Astrocyte (in vitro differentiated cells and primary cell): ENCODE measurements around the gene ZNF582. TPM values are rescaled to one million over a fixed set of nuclear protein-coding genes. Genes with fewer than 3 reads are reported as not detected.

Experiments used
- DNase-seq: peaks from one replicate; pipeline ENCODE4 v3.0.0-alpha.2; 2010; ENCODE audit warnings: low read depth
- FAIRE-seq: peaks from 2 replicates; lab custom pipeline; 2011; peaks lifted over from hg19 to GRCh38; lab: Jason Lieb, UNC
- H2AFZ ChIP-seq: 2 replicates; pipeline ENCODE4 v1.6.0; 2012; ENCODE audit warnings: low read depth, low read length, inconsistent platforms
- H3K27ac ChIP-seq: 2 replicates; pipeline ENCODE4 v1.5.1; 2011; ENCODE audit warnings: low read depth, low read length, inconsistent platforms
- H3K27me3 ChIP-seq: 2 replicates; pipeline ENCODE4 v1.6.0; 2011; ENCODE audit warnings: low read length, inconsistent platforms; ENCODE audit not compliant: insufficient read depth
- H3K36me3 ChIP-seq: 2 replicates; pipeline ENCODE4 v1.5.1; 2011; ENCODE audit warnings: low read length, inconsistent platforms; ENCODE audit not compliant: insufficient read depth
- H3K4me1 ChIP-seq: 2 replicates; pipeline ENCODE4 v1.5.1; 2011; ENCODE audit warnings: low read length, inconsistent platforms; ENCODE audit not compliant: insufficient read depth
- H3K4me2 ChIP-seq: 2 replicates; pipeline ENCODE4 v1.6.0; 2012; ENCODE audit warnings: low read length, inconsistent platforms
- H3K4me3 ChIP-seq: 2 replicates; pipeline ENCODE4 v1.5.1; 2011; ENCODE audit warnings: low read depth, mild to moderate bottlenecking, low read length, inconsistent platforms; ENCODE audit not compliant: insufficient read depth
- H3K79me2 ChIP-seq: 2 replicates; pipeline ENCODE4 v1.6.0; 2012; ENCODE audit warnings: mild to moderate bottlenecking, low read length, inconsistent platforms; ENCODE audit not compliant: insufficient read depth
- H3K9ac ChIP-seq: 2 replicates; pipeline ENCODE4 v1.6.0; 2012; ENCODE audit warnings: mild to moderate bottlenecking, low read length, inconsistent platforms
- H3K9me3 ChIP-seq: 2 replicates; pipeline ENCODE4 v1.5.1; 2012; ENCODE audit warnings: low read depth, mild to moderate bottlenecking, low read length, inconsistent platforms; ENCODE audit not compliant: insufficient read depth
- H4K20me1 ChIP-seq: 2 replicates; pipeline ENCODE4 v1.6.0; 2012; ENCODE audit warnings: low read length, inconsistent platforms; ENCODE audit not compliant: insufficient read depth
- H3K27ac Mint-ChIP-seq: one replicate; pipeline ENCODE4 v1.8.0; 2021; ENCODE audit warnings: mild to moderate bottlenecking, mixed read lengths; ENCODE audit not compliant: unreplicated experiment
- H3K27me3 Mint-ChIP-seq: one replicate; pipeline ENCODE4 v1.8.0; 2021; ENCODE audit warnings: low read depth, mixed read lengths; ENCODE audit not compliant: unreplicated experiment
- H3K36me3 Mint-ChIP-seq: one replicate; pipeline ENCODE4 v1.8.0; 2021; ENCODE audit warnings: low read depth, mixed read lengths; ENCODE audit not compliant: unreplicated experiment
- H3K4me1 Mint-ChIP-seq: one replicate; pipeline ENCODE4 v1.8.0; 2021; ENCODE audit warnings: low read depth, mixed read lengths; ENCODE audit not compliant: unreplicated experiment
- H3K4me3 Mint-ChIP-seq: one replicate; pipeline ENCODE4 v1.8.0; 2021; ENCODE audit warnings: mild to moderate bottlenecking, moderate library complexity, mixed read lengths; ENCODE audit not compliant: unreplicated experiment
- H3K9me3 Mint-ChIP-seq: one replicate; pipeline ENCODE4 v1.8.0; 2021; ENCODE audit warnings: mild to moderate bottlenecking, mixed read lengths; ENCODE audit not compliant: unreplicated experiment
- CTCF ChIP-seq: IDR thresholded peaks from 2 replicates; pipeline ENCODE4 v1.5.1; 2011; ENCODE audit warnings: low read depth, mild to moderate bottlenecking, inconsistent platforms, low read length, moderate library complexity; ENCODE audit not compliant: insufficient read depth
- EZH2 ChIP-seq: IDR thresholded peaks from 2 replicates; pipeline ENCODE4 v1.6.1; 2012; ENCODE audit warnings: mild to moderate bottlenecking, low read length, inconsistent platforms; ENCODE audit not compliant: insufficient read depth
- total RNA-seq: library from RNA; stranded (reverse); gene quantifications from 2 replicates; pipeline ENCODE4 v1.2.1, GENCODE V29; 2021

ZNF582 gene
- total RNA-seq, 1 donor from 2014 or later = 4.9 TPM

GRCh38 chr19:56351208-56351607, 42.1 kb downstream of the ZNF582 start:
- Histone ChIP-seq H3K79me2 (no peaks in the 10 kb centered on the region), H2AFZ (no peak overlapping the region), H3K27me3 (no peaks in the 10 kb centered on the region), H3K27ac (no peak overlapping the region), H3K4me2 (no peak overlapping the region), H4K20me1 (no peaks in the 10 kb centered on the region), H3K4me1 (no peaks in the 10 kb centered on the region), H3K9ac (no peak overlapping the region), H3K9me3 (no peaks in the 10 kb centered on the region), H3K36me3 (no peaks in the 10 kb centered on the region), H3K4me3 (no peak overlapping the region)
- Mint-ChIP-seq H3K27me3 (no peaks in the 10 kb centered on the region), H3K9me3 (peaks cover 4% of the 10 kb centered on the region), H3K4me1 (no peaks in the 10 kb centered on the region), H3K27ac (no peak overlapping the region), H3K36me3 (peaks cover 3% of the 10 kb centered on the region), H3K4me3 (no peak overlapping the region)
- FAIRE-seq (no peak), DNase-seq (no peak)
- TF ChIP-seq EZH2 (no peak), CTCF (no peak)

GRCh38 chr19:56350416-56351045, 42.8 kb downstream of the ZNF582 start:
- Mint-ChIP-seq H3K4me3 (no peak overlapping the region), H3K27me3 (no peaks in the 10 kb centered on the region), H3K36me3 (peaks cover 3% of the 10 kb centered on the region), H3K9me3 (no peaks in the 10 kb centered on the region), H3K4me1 (no peaks in the 10 kb centered on the region), H3K27ac (no peak overlapping the region)
- no peaks in the 10 kb centered on the region for H3K79me2 ChIP-seq
- no peaks in the 10 kb centered on the region for H4K20me1 ChIP-seq
- H3K4me3 ChIP-seq = no peak overlapping the region
- H3K9ac ChIP-seq = no peak overlapping the region
- DNase-seq (peak; percentile 11), FAIRE-seq (no peak)
- H3K4me2 ChIP-seq = no peak overlapping the region
- H3K4me1 ChIP-seq = no peaks in the 10 kb centered on the region
- no peak overlapping the region for H2AFZ ChIP-seq
- no peaks in the 10 kb centered on the region for H3K36me3 ChIP-seq
- H3K9me3 ChIP-seq = no peaks in the 10 kb centered on the region
- TF ChIP-seq CTCF = peak; percentile 77
- TF ChIP-seq EZH2 = no peak
- H3K27me3 ChIP-seq = no peaks in the 10 kb centered on the region
- no peak overlapping the region for H3K27ac ChIP-seq

GRCh38 chr19:56348289-56348877, 45.0 kb downstream of the ZNF582 start:
- no peak for TF ChIP-seq EZH2
- Mint-ChIP-seq H3K4me1 (no peaks in the 10 kb centered on the region), H3K36me3 (peaks cover 3% of the 10 kb centered on the region), H3K27me3 (no peaks in the 10 kb centered on the region), H3K27ac (no peak overlapping the region), H3K9me3 (peaks cover 1% of the 10 kb centered on the region), H3K4me3 (no peak overlapping the region)
- Histone ChIP-seq H2AFZ (no peak overlapping the region), H3K27ac (no peak overlapping the region), H3K9ac (no peak overlapping the region), H3K4me1 (no peaks in the 10 kb centered on the region), H3K79me2 (no peaks in the 10 kb centered on the region), H3K4me2 (no peak overlapping the region), H4K20me1 (no peaks in the 10 kb centered on the region), H3K27me3 (no peaks in the 10 kb centered on the region), H3K4me3 (no peak overlapping the region), H3K36me3 (no peaks in the 10 kb centered on the region), H3K9me3 (no peaks in the 10 kb centered on the region)
- DNase-seq = no peak
- no peak for FAIRE-seq
